GM03348 (cell line): ENCODE measurements around the gene OVCH1.
"Not testable (repeated sequence)": the region's sequence is repeated elsewhere in the genome, so short reads cannot be mapped to it uniquely, and the experiment has no call there.

Experiments used
- DNase-seq: peaks from one replicate; pipeline ENCODE4 v3.0.0; 2012; ENCODE audit warnings: low spot score

Gene OVCH1

GRCh38 chr12:29403991-29404390 lies 93.5 kb downstream of the OVCH1 start:
- no peak for DNase-seq

- no peak for DNase-seq
Observed at GRCh38 chr12:29402437-29402836, 95.0 kb downstream of the OVCH1 start.

GRCh38 chr12:29398495-29398894 lies 99.0 kb downstream of the OVCH1 start:
- DNase-seq, result no peak

- no peak for DNase-seq
Observed at GRCh38 chr12:29396774-29397173, 100.7 kb downstream of the OVCH1 start.

- no peak for DNase-seq
Observed at GRCh38 chr12:29395356-29395755, 102.1 kb downstream of the OVCH1 start.

GRCh38 chr12:29390419-29390818 lies 107.1 kb downstream of the OVCH1 start:
- DNase-seq, result not testable (repeated sequence)

- no peak for DNase-seq
Observed at GRCh38 chr12:29389295-29389919, 108.1 kb downstream of the OVCH1 start.

GRCh38 chr12:29386084-29386680 lies 111.3 kb downstream of the OVCH1 start:
- not testable (repeated sequence) for DNase-seq

GRCh38 chr12:29385194-29385593 lies 112.3 kb downstream of the OVCH1 start:
- DNase-seq, result not testable (repeated sequence)

- no peak for DNase-seq
Observed at GRCh38 chr12:29382251-29382650, 115.2 kb downstream of the OVCH1 start.

GRCh38 chr12:29380536-29381523 lies 116.7 kb downstream of the OVCH1 start, which contains the start of gene ERGIC2:
TSS of gene ERGIC2 (minus strand) at chr12:29381172. CDS start at chr12:29371633, 9,539 bp downstream.
- DNase-seq, result peak; percentile 93
